ENCODE data around the gene RNF207.

Gene RNF207

GRCh38 chr1:6174621-6175410, 31.1 kb upstream of the RNF207 start:
- no peak overlapping the region for H3K4me3 ChIP-seq (ENCODE audit: low read depth, low read length)
- no peak overlapping the region for H3K27ac ChIP-seq (ENCODE audit: extremely low read depth, low read depth, low read length)
- no peaks in the 10 kb centered on the region for H3K9me3 ChIP-seq (ENCODE audit: control insufficient read depth, insufficient read depth, low read depth, low read length)
- H3K4me1 ChIP-seq (ENCODE audit: control insufficient read depth, insufficient read depth, low read length): no peaks in the 10 kb centered on the region
- POLR2A ChIA-PET: no interaction called here
- H3K36me3 ChIP-seq (ENCODE audit: control insufficient read depth in 2 of 2, insufficient read depth in 1 of 2, low read length in 2 of 2): no peaks in the 10 kb centered on the region
- CTCF ChIA-PET: no interaction called here
- TF ChIP-seq ZNF514 (tag by site-specific recombination; IDR thresholded peaks at IDR 0.05) (peak; percentile 4; the same call in 1 of the 2 replicates), PRDM2 (tag by site-specific recombination; IDR thresholded peaks at IDR 0.05; ENCODE audit: borderline replicate concordance) (no peak), PBX3 (CRISPR knock-in tag; IDR thresholded peaks at IDR 0.05) (no peak), ZNF133 (tag by site-specific recombination; IDR thresholded peaks at IDR 0.05) (0 out of 2 replicates have a peak, but pooled peaks have one; percentile 26), ZNF473 (tag by site-specific recombination; IDR thresholded peaks at IDR 0.05) (0 out of 2 replicates have a peak, but pooled peaks have one; percentile 7), ZNF658 (tag by site-specific recombination; IDR thresholded peaks at IDR 0.05) (0 out of 2 replicates have a peak, but pooled peaks have one; percentile 19), ZBTB21 (tag by site-specific recombination; IDR thresholded peaks at IDR 0.05) (no peak), ZBTB17 (tag by site-specific recombination; IDR thresholded peaks at IDR 0.05) (peak; percentile 100), ZNF398 (tag by site-specific recombination; IDR thresholded peaks at IDR 0.05) (no peak), ZNF266 (tag by site-specific recombination; IDR thresholded peaks at IDR 0.05; ENCODE audit: low read depth) (no peak), ZNF214 (tag by site-specific recombination; IDR thresholded peaks at IDR 0.05; ENCODE audit: borderline replicate concordance) (no peak), ZNF280D (tag by site-specific recombination; IDR thresholded peaks at IDR 0.05) (no peak), GLIS1 (tag by site-specific recombination; IDR thresholded peaks at IDR 0.05) (no peak), ZFP3 (tag by site-specific recombination; IDR thresholded peaks at IDR 0.05; ENCODE audit: low read depth) (0 out of 2 replicates have a peak, but pooled peaks have one; percentile 1), ZSCAN16 (tag by site-specific recombination; IDR thresholded peaks at IDR 0.05) (no peak), EGR2 (tag by site-specific recombination; IDR thresholded peaks at IDR 0.05; ENCODE audit: low read depth) (peak; percentile 88; the same call in 1 of the 2 replicates), ZNF785 (tag by site-specific recombination; IDR thresholded peaks at IDR 0.05) (no peak; the same call in 1 of the 2 replicates), ZNF707 (tag by site-specific recombination; IDR thresholded peaks at IDR 0.05) (0 out of 2 replicates have a peak, but pooled peaks have one; percentile 3), PRDM6 (tag by site-specific recombination; IDR thresholded peaks at IDR 0.05) (no peak), ZNF366 (tag by site-specific recombination; conservative IDR thresholded peaks at IDR 0.05) (peak; percentile 99), ZFHX2 (tag by site-specific recombination; conservative IDR thresholded peaks at IDR 0.05) (peak; percentile 79), ZNF19 (tag by site-specific recombination; IDR thresholded peaks at IDR 0.05; ENCODE audit: low read depth) (no peak), ZNF623 (tag by site-specific recombination; IDR thresholded peaks at IDR 0.05) (no peak)

Data from HEK293 (cell line).